RPMI8226 (cell line): ENCODE measurements around the gene TMOD1.
"Not testable (repeated sequence)": the region's sequence is repeated elsewhere in the genome, so short reads cannot be mapped to it uniquely, and the experiment has no call there.

Source experiments
- DNase-seq: peaks from one replicate; pipeline ENCODE4 v3.0.0-alpha.2; 2015

The TMOD1 gene

GRCh38 chr9:97501177-97501971 is at the start of gene TMOD1:
TSS of gene TMOD1 (plus strand) at chr9:97501666. CDS start at chr9:97524189, 22,523 bp downstream.
- peak; percentile 78 for DNase-seq

GRCh38 chr9:97453573-97453972 is 47.9 kb upstream of the TMOD1 start:
- not testable (repeated sequence) for DNase-seq

- not testable (repeated sequence) for DNase-seq
Observed at GRCh38 chr9:97456841-97457240, 44.6 kb upstream of the TMOD1 start.

GRCh38 chr9:97459326-97459725 is 42.1 kb upstream of the TMOD1 start:
- no peak for DNase-seq

- no peak for DNase-seq
Observed at GRCh38 chr9:97462159-97462558, 39.3 kb upstream of the TMOD1 start.

GRCh38 chr9:97462914-97463313 is 38.6 kb upstream of the TMOD1 start:
- no peak for DNase-seq

- DNase-seq: peak; percentile 61
Observed at GRCh38 chr9:97468658-97469448, 32.6 kb upstream of the TMOD1 start.

GRCh38 chr9:97470076-97470475 is 31.4 kb upstream of the TMOD1 start:
- peak; percentile 8 for DNase-seq

GRCh38 chr9:97473717-97474116 is 27.7 kb upstream of the TMOD1 start:
- no peak for DNase-seq

GRCh38 chr9:97474372-97474925 is 27.0 kb upstream of the TMOD1 start:
- DNase-seq: no peak

- DNase-seq: no peak
Observed at GRCh38 chr9:97475059-97475458, 26.4 kb upstream of the TMOD1 start.

GRCh38 chr9:97478301-97478981 is 23.0 kb upstream of the TMOD1 start:
- DNase-seq: no peak

- no peak for DNase-seq
Observed at GRCh38 chr9:97479496-97480159, 21.8 kb upstream of the TMOD1 start.

- no peak for DNase-seq
Observed at GRCh38 chr9:97480174-97480573, 21.3 kb upstream of the TMOD1 start.

- no peak for DNase-seq
Observed at GRCh38 chr9:97480749-97481148, 20.7 kb upstream of the TMOD1 start.

GRCh38 chr9:97484134-97484533 is 17.3 kb upstream of the TMOD1 start:
- DNase-seq: no peak

- DNase-seq: no peak
Observed at GRCh38 chr9:97487107-97487506, 14.4 kb upstream of the TMOD1 start.

GRCh38 chr9:97487861-97488260 is 13.6 kb upstream of the TMOD1 start:
- DNase-seq: no peak

GRCh38 chr9:97491216-97491999 is 10.1 kb upstream of the TMOD1 start:
- DNase-seq: no peak

GRCh38 chr9:97497558-97498375 is 3.7 kb upstream of the TMOD1 start:
- DNase-seq: not testable (repeated sequence)

GRCh38 chr9:97498846-97499245 is 2.6 kb upstream of the TMOD1 start:
- DNase-seq: not testable (repeated sequence)
